SK-N-SH (cell line): ENCODE measurements around the gene CDC26. TPM values are rescaled to one million over a fixed set of nuclear protein-coding genes. Genes with fewer than 3 reads are reported as not detected.

Experiments
- CTCF ChIA-PET: fragments of 300-600, 350-600 bp; formaldehyde crosslinking; extraction: SDS; loops from one replicate; lab custom pipeline; 2021; lab: Yijun Ruan, JAX
- POLR2A ChIA-PET: fragments of 350-600 bp; sonication (Branson Sonifier 250); formaldehyde crosslinking; extraction: SDS; loops from one replicate; lab custom pipeline; 2020; ENCODE audit warnings: antibody characterized with exemption, inconsistent platforms; lab: Yijun Ruan, JAX
- DNase-seq: peaks from one replicate; pipeline ENCODE4 v3.0.0; 2012
- H2AFZ ChIP-seq: fragments of 200-600 bp; sonication (generic); 2 replicates; pipeline ENCODE4 v1.8.1; 2016; ENCODE audit warnings: antibody characterized with exemption, mild to moderate bottlenecking, low read depth
- H3F3A ChIP-seq: fragments of 200-600 bp; sonication (generic); replicated peaks from 2 replicates; pipeline ENCODE3; 2016; ENCODE audit warnings: antibody characterized with exemption, mild to moderate bottlenecking; ENCODE audit not compliant: insufficient read depth
- H3K27ac ChIP-seq, 2 experiments: fragments of 200-500 bp in 1 of 2; fragments of 200-600 bp in 1 of 2; sonication (Bioruptor generic) in 1 of 2; sonication (generic), shearing (Covaris generic) in 1 of 2; 2 replicates each; pipeline versions ENCODE4 v1.5.1 to v1.6.1; 2014 to 2016; ENCODE audit warnings: low read depth in 2 of 2, inconsistent platforms in 1 of 2, low read length in 1 of 2, mild to moderate bottlenecking in 1 of 2, mixed read lengths in 1 of 2
- H3K27me3 ChIP-seq: fragments of 200-600 bp; sonication (generic), shearing (Covaris generic); 2 replicates; pipeline ENCODE4 v1.6.1; 2016; ENCODE audit warnings: mixed run types; ENCODE audit not compliant: insufficient read depth
- H3K36me3 ChIP-seq, 2 experiments: fragments of 200-500 bp in 1 of 2; fragments of 200-600 bp in 1 of 2; sonication (Bioruptor generic) in 1 of 2; sonication (generic) in 1 of 2; replicated peaks in 1 of 2; 2 replicates each; pipeline versions ENCODE3 to v1.5.1; 2014 to 2016; ENCODE audit warnings: low read length in 1 of 2, mild to moderate bottlenecking in 1 of 2; ENCODE audit not compliant: insufficient read depth in 2 of 2, control insufficient read depth in 1 of 2
- H3K4me1 ChIP-seq, 2 experiments: fragments of 200-500 bp in 1 of 2; fragments of 200-600 bp in 1 of 2; sonication (Bioruptor generic) in 1 of 2; sonication (generic), shearing (Covaris generic) in 1 of 2; 2 replicates each; pipeline versions ENCODE4 v1.5.1 to v1.6.1; 2014 to 2016; ENCODE audit warnings: low read depth in 1 of 2, low read length in 1 of 2, mixed run types in 1 of 2; ENCODE audit not compliant: insufficient read depth in 2 of 2, control insufficient read depth in 1 of 2
- H3K4me2 ChIP-seq: fragments of 200-600 bp; sonication (generic), shearing (Covaris generic); 2 replicates; pipeline ENCODE4 v1.6.1; 2017; ENCODE audit warnings: mixed run types
- H3K4me3 ChIP-seq, 2 experiments: fragments of 200-500 bp in 1 of 2; fragments of 200-600 bp in 1 of 2; sonication (Bioruptor generic) in 1 of 2; sonication (generic), shearing (Covaris generic) in 1 of 2; 2 replicates each; pipeline versions ENCODE4 v1.5.1 to v1.8.1; 2014 to 2016; ENCODE audit warnings: low read depth in 2 of 2, inconsistent platforms in 1 of 2, low read length in 1 of 2, mild to moderate bottlenecking in 1 of 2, mixed read lengths in 1 of 2, moderate library complexity in 1 of 2
- H3K79me2 ChIP-seq: fragments of 200-600 bp; sonication (generic); 2 replicates; pipeline ENCODE4 v1.8.1; 2017; ENCODE audit warnings: mild to moderate bottlenecking; ENCODE audit not compliant: insufficient read depth
- H3K9ac ChIP-seq: fragments of 200-600 bp; sonication (generic); 2 replicates; pipeline ENCODE4 v1.6.1; 2017; ENCODE audit warnings: mixed run types
- H3K9me2 ChIP-seq: fragments of 200-600 bp; sonication (generic); 2 replicates; pipeline ENCODE4 v1.6.1; 2017; ENCODE audit warnings: mixed run types
- H3K9me3 ChIP-seq: fragments of 200-600 bp; sonication (generic); 2 replicates; pipeline ENCODE4 v1.6.1; 2017; ENCODE audit warnings: mixed run types, mild to moderate bottlenecking, moderate library complexity
- H4K20me1 ChIP-seq: fragments of 200-600 bp; sonication (generic); 2 replicates; pipeline ENCODE4 v1.6.1; 2017; ENCODE audit warnings: mild to moderate bottlenecking, mixed run types; ENCODE audit not compliant: insufficient read depth
- ELF1 ChIP-seq: IDR thresholded peaks from 2 replicates; pipeline ENCODE4 v1.4.0; 2012
- EP300 ChIP-seq, 2 experiments: IDR thresholded peaks; 2 replicates each; pipeline versions ENCODE4 v1.4.0 to v1.6.1; 2012; ENCODE audit warnings: borderline replicate concordance in 1 of 2, low read depth in 1 of 2, low read length in 1 of 2
- MXI1 ChIP-seq: IDR thresholded peaks from 2 replicates; pipeline ENCODE4 v1.6.1; 2012; ENCODE audit warnings: mild to moderate bottlenecking, low read depth, low read length, improper control_type of control experiment
- NFIC ChIP-seq: IDR thresholded peaks from 2 replicates; pipeline ENCODE4 v1.4.0; 2012; ENCODE audit warnings: borderline replicate concordance
- RAD21 ChIP-seq: IDR thresholded peaks from 2 replicates; pipeline ENCODE4 v1.6.1; 2012; ENCODE audit warnings: mild to moderate bottlenecking, low read length
- RFX5 ChIP-seq: IDR thresholded peaks from 2 replicates; pipeline ENCODE4 v1.6.1; 2012; ENCODE audit warnings: mild to moderate bottlenecking, improper control_type of control experiment, low read length
- TAF1 ChIP-seq: IDR thresholded peaks from 2 replicates; pipeline ENCODE4 v1.6.1; 2012; ENCODE audit warnings: low read depth, mild to moderate bottlenecking, low read length, moderate library complexity, borderline replicate concordance
- TCF12 ChIP-seq: IDR thresholded peaks from 2 replicates; pipeline ENCODE4 v1.4.0; 2012
- WGBS: methylation state at CpG from one replicate; pipeline ENCODE4 v1.1.6; 2017; ENCODE audit warnings: low lambda C conversion rate; 5-methylcytosine and 5-hydroxymethylcytosine counted together
- polyA plus RNA-seq, 3 experiments: library from polyadenylated mRNA; depleted of rRNA; stranded (reverse); fragments of >200 nt; gene quantifications; 2 replicates each; pipeline ENCODE4 v1.2.3, GENCODE V29; 2012
- TF ChIP-seq, protein P1 (sequence below): fragments of 150-350 bp; IDR thresholded peaks from 2 replicates; pipeline ENCODE4 v1.6.1; 2017; ENCODE audit warnings: antibody characterized with exemption, low read length, low read depth, borderline replicate concordance
- TF ChIP-seq, protein P2 (sequence below): IDR thresholded peaks from 2 replicates; pipeline ENCODE4 v1.4.0; 2012; ENCODE audit warnings: low read depth, borderline replicate concordance
- TF ChIP-seq, protein P3 (sequence below): IDR thresholded peaks from 2 replicates; pipeline ENCODE4 v1.6.1; 2012; ENCODE audit warnings: mild to moderate bottlenecking, low read depth, low read length, moderate library complexity

The CDC26 gene
- polyA plus RNA-seq, 1 of the 3 experiments (the other 2 are of a cell fraction), result 31.0 TPM

DNA sequence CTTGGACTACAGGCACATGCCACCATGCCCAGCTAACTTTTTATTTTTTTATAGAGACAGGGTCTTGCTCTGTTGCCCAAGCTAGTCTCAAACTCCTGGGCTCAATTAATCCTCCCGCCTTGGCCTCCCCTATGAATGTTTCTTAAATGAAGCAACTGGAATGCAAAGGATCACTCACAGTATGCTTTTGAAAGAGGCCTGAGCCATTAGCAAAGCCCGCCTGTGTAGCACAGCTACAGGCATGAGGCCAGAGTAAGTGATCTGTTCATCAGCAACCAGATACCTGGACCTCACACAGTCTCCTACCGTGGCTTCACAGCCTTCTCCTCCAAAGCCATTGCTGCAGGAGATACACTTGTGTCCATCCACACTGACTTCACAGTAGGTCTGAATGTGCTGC, 44.7 kb upstream of the CDC26 start:
- no peak overlapping the region for H3K4me2 ChIP-seq
- H3K27me3 ChIP-seq, result no peaks in the 10 kb centered on the region; the same call in 1 of the 2 replicates
- H3F3A ChIP-seq, result no peaks in the 10 kb centered on the region
- ChIA-PET CTCF (interaction anchor here (1.0 to 1.8 kb wide), 8 partner anchors 11 to 271 kb away, joined by 3 to 6 read pairs (median 4); partner anchors contain the start of gene ALAD), POLR2A (interaction anchor here (0.7 to 1.3 kb wide), 3 partner anchors 20 to 90 kb away, joined by 3 to 5 read pairs (median 3); partner anchors contain the start of genes C9orf43, CDC26, POLE3 and PRPF4)
- peaks cover 0 to 3% of the 10 kb centered on the region in 2 experiments for H3K36me3 ChIP-seq
- TF ChIP-seq, protein P1, sequence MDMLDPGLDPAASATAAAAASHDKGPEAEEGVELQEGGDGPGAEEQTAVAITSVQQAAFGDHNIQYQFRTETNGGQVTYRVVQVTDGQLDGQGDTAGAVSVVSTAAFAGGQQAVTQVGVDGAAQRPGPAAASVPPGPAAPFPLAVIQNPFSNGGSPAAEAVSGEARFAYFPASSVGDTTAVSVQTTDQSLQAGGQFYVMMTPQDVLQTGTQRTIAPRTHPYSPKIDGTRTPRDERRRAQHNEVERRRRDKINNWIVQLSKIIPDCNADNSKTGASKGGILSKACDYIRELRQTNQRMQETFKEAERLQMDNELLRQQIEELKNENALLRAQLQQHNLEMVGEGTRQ, result no peak
- no peak for TF ChIP-seq TCF12
- no peak for TF ChIP-seq MXI1
- no peak for TF ChIP-seq RAD21
- TF ChIP-seq ELF1, result no peak
- TF ChIP-seq TAF1, result no peak
- TF ChIP-seq NFIC, result no peak
- TF ChIP-seq RFX5, result no peak
- TF ChIP-seq, protein P2, sequence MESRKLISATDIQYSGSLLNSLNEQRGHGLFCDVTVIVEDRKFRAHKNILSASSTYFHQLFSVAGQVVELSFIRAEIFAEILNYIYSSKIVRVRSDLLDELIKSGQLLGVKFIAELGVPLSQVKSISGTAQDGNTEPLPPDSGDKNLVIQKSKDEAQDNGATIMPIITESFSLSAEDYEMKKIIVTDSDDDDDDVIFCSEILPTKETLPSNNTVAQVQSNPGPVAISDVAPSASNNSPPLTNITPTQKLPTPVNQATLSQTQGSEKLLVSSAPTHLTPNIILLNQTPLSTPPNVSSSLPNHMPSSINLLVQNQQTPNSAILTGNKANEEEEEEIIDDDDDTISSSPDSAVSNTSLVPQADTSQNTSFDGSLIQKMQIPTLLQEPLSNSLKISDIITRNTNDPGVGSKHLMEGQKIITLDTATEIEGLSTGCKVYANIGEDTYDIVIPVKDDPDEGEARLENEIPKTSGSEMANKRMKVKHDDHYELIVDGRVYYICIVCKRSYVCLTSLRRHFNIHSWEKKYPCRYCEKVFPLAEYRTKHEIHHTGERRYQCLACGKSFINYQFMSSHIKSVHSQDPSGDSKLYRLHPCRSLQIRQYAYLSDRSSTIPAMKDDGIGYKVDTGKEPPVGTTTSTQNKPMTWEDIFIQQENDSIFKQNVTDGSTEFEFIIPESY, result no peak
- TF ChIP-seq, protein P3, sequence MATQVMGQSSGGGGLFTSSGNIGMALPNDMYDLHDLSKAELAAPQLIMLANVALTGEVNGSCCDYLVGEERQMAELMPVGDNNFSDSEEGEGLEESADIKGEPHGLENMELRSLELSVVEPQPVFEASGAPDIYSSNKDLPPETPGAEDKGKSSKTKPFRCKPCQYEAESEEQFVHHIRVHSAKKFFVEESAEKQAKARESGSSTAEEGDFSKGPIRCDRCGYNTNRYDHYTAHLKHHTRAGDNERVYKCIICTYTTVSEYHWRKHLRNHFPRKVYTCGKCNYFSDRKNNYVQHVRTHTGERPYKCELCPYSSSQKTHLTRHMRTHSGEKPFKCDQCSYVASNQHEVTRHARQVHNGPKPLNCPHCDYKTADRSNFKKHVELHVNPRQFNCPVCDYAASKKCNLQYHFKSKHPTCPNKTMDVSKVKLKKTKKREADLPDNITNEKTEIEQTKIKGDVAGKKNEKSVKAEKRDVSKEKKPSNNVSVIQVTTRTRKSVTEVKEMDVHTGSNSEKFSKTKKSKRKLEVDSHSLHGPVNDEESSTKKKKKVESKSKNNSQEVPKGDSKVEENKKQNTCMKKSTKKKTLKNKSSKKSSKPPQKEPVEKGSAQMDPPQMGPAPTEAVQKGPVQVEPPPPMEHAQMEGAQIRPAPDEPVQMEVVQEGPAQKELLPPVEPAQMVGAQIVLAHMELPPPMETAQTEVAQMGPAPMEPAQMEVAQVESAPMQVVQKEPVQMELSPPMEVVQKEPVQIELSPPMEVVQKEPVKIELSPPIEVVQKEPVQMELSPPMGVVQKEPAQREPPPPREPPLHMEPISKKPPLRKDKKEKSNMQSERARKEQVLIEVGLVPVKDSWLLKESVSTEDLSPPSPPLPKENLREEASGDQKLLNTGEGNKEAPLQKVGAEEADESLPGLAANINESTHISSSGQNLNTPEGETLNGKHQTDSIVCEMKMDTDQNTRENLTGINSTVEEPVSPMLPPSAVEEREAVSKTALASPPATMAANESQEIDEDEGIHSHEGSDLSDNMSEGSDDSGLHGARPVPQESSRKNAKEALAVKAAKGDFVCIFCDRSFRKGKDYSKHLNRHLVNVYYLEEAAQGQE, result no peak
- TF ChIP-seq EP300 (IDR thresholded peaks at IDR 0.05; ENCODE audit: borderline replicate concordance in 1 of 2, low read depth in 1 of 2, low read length in 1 of 2), result no peak
- no peaks in the 10 kb centered on the region for H3K79me2 ChIP-seq
- no peak overlapping the region for H2AFZ ChIP-seq
- no peak overlapping the region for H3K9ac ChIP-seq
- DNase-seq, result no peak
- no peaks in the 10 kb centered on the region for H4K20me1 ChIP-seq
- no peaks in the 10 kb centered on the region for H3K9me2 ChIP-seq
- 64% methylated on average over 2 of the region's 3 CpGs for WGBS
- no peaks in the 10 kb centered on the region for H3K9me3 ChIP-seq
- peaks cover 0 to 4% of the 10 kb centered on the region in 2 experiments; a peak in 1 of 4 replicates for H3K4me1 ChIP-seq
- H3K4me3 ChIP-seq, result no peak overlapping the region
- no peak overlapping the region for H3K27ac ChIP-seq
